K562 (cell line): ENCODE measurements around the gene NOTO.
A peak's percentile ranks its signal among the peaks of the same experiment; 100 is the strongest.

Source experiments
- CEBPB ChIP-seq: fragments of 450-650 bp; IDR thresholded peaks from 2 replicates; pipeline ENCODE4 v1.6.1; 2016; ENCODE audit warnings: missing genetic modification characterization, missing compliant biosample characterization
- CTCF ChIP-seq, 3 experiments: IDR thresholded peaks in 2 of 3; conservative IDR thresholded peaks in 1 of 3; 2 replicates each; pipeline ENCODE4 v1.5.1; 2011 to 2012; ENCODE audit warnings: low read length in 3 of 3, mild to moderate bottlenecking in 3 of 3, control low read depth in 2 of 3, improper control_type of control experiment in 1 of 3, inconsistent platforms in 1 of 3, low read depth in 1 of 3, mixed read lengths in 1 of 3, moderate library complexity in 1 of 3; ENCODE audit not compliant: insufficient read depth in 2 of 3
- ELF1 ChIP-seq: fragments of 200-800 bp; sonication (Bioruptor generic); IDR thresholded peaks from 2 replicates; pipeline ENCODE4 v1.6.1; 2016; ENCODE audit warnings: missing genetic modification characterization, missing compliant biosample characterization
- EZH2 ChIP-seq: IDR thresholded peaks from 2 replicates; pipeline ENCODE4 v1.6.1; 2012; ENCODE audit warnings: low read depth, mild to moderate bottlenecking, inconsistent platforms, low read length, borderline replicate concordance
- HNRNPUL1 ChIP-seq: fragments of 200-400 bp; formaldehyde crosslinking; IDR thresholded peaks from 2 replicates; pipeline ENCODE4 v1.6.1; 2017; ENCODE audit warnings: low read length
- JUND ChIP-seq, 2 experiments: IDR thresholded peaks; 2 replicates in 1 of 2; 3 replicates in 1 of 2; pipeline ENCODE4 v1.6.1; 2011; ENCODE audit warnings: borderline replicate concordance in 2 of 2, low read depth in 2 of 2, low read length in 2 of 2, improper control_type of control experiment in 1 of 2, missing biosample characterization in 1 of 2, missing genetic modification characterization in 1 of 2, missing genetic modification reagents in 1 of 2
- MAZ ChIP-seq, 2 experiments: fragments of 450-650 bp in 1 of 2; sonication (generic) in 1 of 2; formaldehyde crosslinking; IDR thresholded peaks in 1 of 2; conservative IDR thresholded peaks in 1 of 2; 2 replicates each; pipeline versions ENCODE4 v1.4.0 to v1.5.0; 2020; ENCODE audit warnings: mild to moderate bottlenecking in 1 of 2, missing genetic modification reagents in 1 of 2
- NFE2 ChIP-seq: IDR thresholded peaks from 2 replicates; pipeline ENCODE4 v1.6.1; 2014; ENCODE audit warnings: antibody characterized with exemption, low read depth
- PHF8 ChIP-seq: fragments of 200-600 bp; sonication (generic); IDR thresholded peaks from 2 replicates; pipeline ENCODE4 v1.6.1; 2012; ENCODE audit warnings: mixed run types, mild to moderate bottlenecking, inconsistent platforms, low read length, moderate library complexity, borderline replicate concordance
- POLR2A ChIP-seq: fragments of 450-650 bp; conservative IDR thresholded peaks from 2 replicates; pipeline ENCODE4 v1.6.1; 2016
- PTBP1 ChIP-seq: fragments of 200-400 bp; formaldehyde crosslinking; IDR thresholded peaks from 2 replicates; pipeline ENCODE4 v1.6.1; 2017; ENCODE audit warnings: low read depth, low read length
- STAT5B ChIP-seq: fragments of 250-450 bp; sonication (Bioruptor Pico); IDR thresholded peaks from 2 replicates; pipeline ENCODE4 v1.8.0; 2021; ENCODE audit warnings: mild to moderate bottlenecking, inconsistent platforms
- ZNF668 ChIP-seq: fragments of 250-450 bp; sonication (Bioruptor Pico); IDR thresholded peaks from 2 replicates; pipeline ENCODE4 v1.8.0; 2022; ENCODE audit warnings: mild to moderate bottlenecking, inconsistent platforms

- TF ChIP-seq ZNF668 (CRISPR knock-in tag) (no peak), EZH2 (no peak), PTBP1 (no peak), MAZ (CRISPR knock-in tag; conservative IDR thresholded peaks at IDR 0.05 in 1 of 2, IDR thresholded peaks at IDR 0.05 in 1 of 2) (peak in 1 of 2 experiments; percentile 65; a peak in 3 of 4 replicates), POLR2A (peak; percentile 84), STAT5B (CRISPR knock-in tag) (no peak), PHF8 (peak; percentile 79; the same call in 1 of the 2 replicates), CEBPB (tag) (no peak), JUND (IDR thresholded peaks at IDR 0.05; ENCODE audit: borderline replicate concordance, low read depth, low read length) (no peak), JUND (tag; IDR thresholded peaks at IDR 0.05; ENCODE audit: borderline replicate concordance, low read depth, low read length) (no peak), CTCF (IDR thresholded peaks at IDR 0.05 in 2 of 3, conservative IDR thresholded peaks at IDR 0.05 in 1 of 3; ENCODE audit: insufficient read depth in 2 of 3, low read depth in 1 of 3, low read length in 3 of 3) (no peak), HNRNPUL1 (no peak), NFE2 (no peak), ELF1 (tag) (no peak)
These were observed 12.0 kb downstream of the NOTO start, which contains the start of gene SMYD5 for GRCh38 chr2:73214120-73215035.
